Measurements from ENCODE around the gene IMP4. TPM values are rescaled to one million over a fixed set of nuclear protein-coding genes. Genes with fewer than 3 reads are reported as not detected.

Gene IMP4
- total and polyA plus RNA-seq, 2 of the 4 experiments (the other 2 are of a cell fraction), result 154 to 169 TPM

DNA sequence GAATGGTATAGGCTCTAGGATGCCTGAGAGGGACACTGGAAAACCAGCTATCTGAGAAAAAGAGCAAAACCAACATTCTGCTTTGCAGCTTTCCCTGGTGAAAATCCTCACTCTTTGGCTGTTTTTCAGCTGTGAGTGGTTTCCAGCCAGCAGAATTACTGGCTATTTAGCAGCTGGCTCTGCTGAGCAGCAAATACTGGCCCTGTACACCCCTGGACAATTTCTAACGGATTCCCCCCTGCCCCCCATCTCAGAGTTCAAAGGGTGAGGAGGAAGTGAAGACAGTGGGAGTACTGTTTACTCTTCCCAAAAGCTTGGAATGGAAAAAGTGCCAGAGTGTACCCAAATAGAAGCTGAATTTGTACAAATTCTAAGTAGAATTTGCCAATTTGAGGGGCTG is 26.1 kb upstream of the IMP4 start:
- no peaks in the 10 kb centered on the region for H3K4me1 ChIP-seq (ENCODE audit: control insufficient read depth, insufficient read depth, low read length)
- no peak overlapping the region for H3K9ac ChIP-seq (ENCODE audit: low read depth, low read length)
- intact Hi-C loops (cut with micrococcal nuclease), result no loop called here
- H4K8ac ChIP-seq (ENCODE audit: low read depth in 2 of 2, low read length in 2 of 2), result no peak overlapping the region
- no peak overlapping the region for H3K18ac ChIP-seq (ENCODE audit: low read depth, low read length)
- in situ Hi-C loops (cut with MboI; ENCODE audit: low sequenced_read_pairs), result no loop called here
- H2BK20ac ChIP-seq (ENCODE audit: low read depth, low read length), result no peak overlapping the region
- no peak overlapping the region for H3K27ac ChIP-seq (ENCODE audit: insufficient read depth, low read length)
- H3K4ac ChIP-seq (ENCODE audit: low read depth, low read length), result no peak overlapping the region
- H3K36me3 ChIP-seq (ENCODE audit: control insufficient read depth, insufficient read depth, low read length), result no peaks in the 10 kb centered on the region
- TF ChIP-seq SMC3 (IDR thresholded peaks at IDR 0.05; ENCODE audit: low read depth, low read length), result no peak
- TF ChIP-seq, protein P1, sequence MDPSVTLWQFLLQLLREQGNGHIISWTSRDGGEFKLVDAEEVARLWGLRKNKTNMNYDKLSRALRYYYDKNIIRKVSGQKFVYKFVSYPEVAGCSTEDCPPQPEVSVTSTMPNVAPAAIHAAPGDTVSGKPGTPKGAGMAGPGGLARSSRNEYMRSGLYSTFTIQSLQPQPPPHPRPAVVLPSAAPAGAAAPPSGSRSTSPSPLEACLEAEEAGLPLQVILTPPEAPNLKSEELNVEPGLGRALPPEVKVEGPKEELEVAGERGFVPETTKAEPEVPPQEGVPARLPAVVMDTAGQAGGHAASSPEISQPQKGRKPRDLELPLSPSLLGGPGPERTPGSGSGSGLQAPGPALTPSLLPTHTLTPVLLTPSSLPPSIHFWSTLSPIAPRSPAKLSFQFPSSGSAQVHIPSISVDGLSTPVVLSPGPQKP (IDR thresholded peaks at IDR 0.05; ENCODE audit: borderline replicate concordance, low read depth, low read length), result no peak
- no peak for TF ChIP-seq CTCF (conservative IDR thresholded peaks at IDR 0.05; ENCODE audit: low read depth, low read length)
- no peak for TF ChIP-seq FOS (IDR thresholded peaks at IDR 0.05; ENCODE audit: low read depth, low read length)
- no peaks in the 10 kb centered on the region; the same call in 1 of the 2 replicates for H3K27me3 ChIP-seq (ENCODE audit: control insufficient read depth, insufficient read depth, low read length)
- no peaks in the 10 kb centered on the region for H3K9me3 ChIP-seq (ENCODE audit: control insufficient read depth, insufficient read depth, low read length)
- no peak overlapping the region for H3K4me3 ChIP-seq (ENCODE audit: insufficient read depth, low read depth, low read length)
- no peak overlapping the region for H4K91ac ChIP-seq (ENCODE audit: insufficient read depth, low read depth, low read length)
- H2BK15ac ChIP-seq (ENCODE audit: low read depth, low read length), result no peak overlapping the region
- H4K20me1 ChIP-seq (ENCODE audit: insufficient read depth, low read length), result no peaks in the 10 kb centered on the region
- POLR2A ChIA-PET (ENCODE audit: unreplicated experiment), result no interaction called here
- H2BK120ac ChIP-seq (ENCODE audit: low read depth, low read length), result no peak overlapping the region
- no peak for DNase-seq
- ATAC-seq (ENCODE audit: low read depth), result no peak
- no peak overlapping the region for H3K23ac ChIP-seq (ENCODE audit: low read depth, low read length)
- no peak overlapping the region for H4K5ac ChIP-seq (ENCODE audit: low read depth, low read length)
- H3K79me1 ChIP-seq (ENCODE audit: low read depth in 1 of 2, low read length in 2 of 2), result no peaks in the 10 kb centered on the region
- BruUV-seq (replicated peaks), result no TSS peak
- no peak overlapping the region for H3K56ac ChIP-seq (ENCODE audit: extremely low read depth, insufficient read depth, low read length)
- no peaks in the 10 kb centered on the region for H3K9me1 ChIP-seq (ENCODE audit: insufficient read depth, low read length)
- no peak overlapping the region for H2AK5ac ChIP-seq (ENCODE audit: low read depth, low read length)
- no peak overlapping the region for H3K14ac ChIP-seq (replicated peaks; ENCODE audit: low read depth, low read length)
- no peak overlapping the region for H2BK5ac ChIP-seq (ENCODE audit: low read depth, low read length, poor library complexity, severe bottlenecking)
- H2AFZ ChIP-seq (replicated peaks; ENCODE audit: low read length, poor library complexity), result no peak overlapping the region
- no peak overlapping the region for H3K4me2 ChIP-seq (ENCODE audit: low read depth, low read length)
- WGBS, 2 experiments (ENCODE audit: extremely low coverage in 2 of 2, insufficient read length in 1 of 2), result no CpG with 5 or more reads among the region's 1 CpG
- dilution Hi-C loops (cut with HindIII; ENCODE audit: low sequenced_read_pairs, unreplicated experiment), result no loop called here
- CTCF ChIA-PET, result no interaction called here
- H2AK9ac ChIP-seq (replicated peaks; ENCODE audit: low read depth, low read length, poor library complexity), result no peak overlapping the region
